BLaER1 treated with 17β-estradiol and CSF1 and Interleukin-3, amounts not matched to agents 10 nM and 100 nM (cell line): ENCODE results near the gene CIB2.

Experiments used
- H3K27ac ChIP-seq, 11 experiments: shearing (Covaris generic); formaldehyde crosslinking; 2 replicates each; pipeline ENCODE4 v1.8.1; 2022
- H3K27me3 ChIP-seq, 11 experiments: shearing (Covaris generic); formaldehyde crosslinking; 2 replicates each; pipeline ENCODE4 v1.8.1; 2022
- H3K36me3 ChIP-seq, 11 experiments: shearing (Covaris generic); formaldehyde crosslinking; 2 replicates each; pipeline ENCODE4 v1.8.1; 2022
- H3K4me1 ChIP-seq, 10 experiments: shearing (Covaris generic); formaldehyde crosslinking; 2 replicates each; pipeline ENCODE4 v1.8.1; 2022
- H3K4me2 ChIP-seq, 11 experiments: shearing (Covaris generic); formaldehyde crosslinking; 2 replicates each; pipeline ENCODE4 v1.8.1; 2022
- H3K4me3 ChIP-seq, 10 experiments: shearing (Covaris generic); formaldehyde crosslinking; 2 replicates each; pipeline ENCODE4 v1.8.1; 2022
- H3K9ac ChIP-seq, 11 experiments: shearing (Covaris generic); formaldehyde crosslinking; 2 replicates each; pipeline ENCODE4 v1.8.1; 2022
- H3K9me3 ChIP-seq, 11 experiments: shearing (Covaris generic); formaldehyde crosslinking; replicated peaks in 1 of 11; 2 replicates each; pipeline ENCODE4 v1.8.1; 2022
- H4K20me1 ChIP-seq, 11 experiments: shearing (Covaris generic); formaldehyde crosslinking; 2 replicates each; pipeline ENCODE4 v1.8.1; 2022
- Cebpa-rat ChIP-seq, 11 experiments: shearing (Covaris generic); IDR thresholded peaks; 2 replicates each; pipeline ENCODE4 v1.8.1; 2022

Gene CIB2

GRCh38 chr15:78087951-78088772 is 43.1 kb downstream of the CIB2 start:
- TF ChIP-seq Cebpa-rat (IDR thresholded peaks at IDR 0.05), result no peak
- Histone ChIP-seq H3K27ac (peak overlapping the region in 2 of 11 experiments; percentile 5 to 33; a peak in 2 of 22 replicates), H3K9me3 (no peaks in the 10 kb centered on the region), H3K9ac (peak overlapping the region in 1 of 11 experiments; percentile 37; a peak in 1 of 22 replicates), H3K27me3 (no peaks in the 10 kb centered on the region), H3K4me2 (peak overlapping the region in 4 of 11 experiments; percentile 32 to 86 (median 79); a peak in 7 of 22 replicates), H3K4me3 (no peak overlapping the region), H4K20me1 (peaks cover 0 to 6% (median 0%) of the 10 kb centered on the region in 11 experiments; a peak in 1 of 22 replicates), H3K36me3 (no peaks in the 10 kb centered on the region), H3K4me1 (peaks cover 15 to 58% (median 23%) of the 10 kb centered on the region in 10 experiments; a peak in 18 of 20 replicates)

GRCh38 chr15:78085928-78086327 is 45.3 kb downstream of the CIB2 start:
- Histone ChIP-seq H3K27ac (no peak overlapping the region), H3K9me3 (no peaks in the 10 kb centered on the region), H4K20me1 (0 out of 22 replicates have a peak, but pooled peaks cover 0 to 6% (median 0%) of the 10 kb centered on the region in 11 experiments), H3K36me3 (no peaks in the 10 kb centered on the region), H3K4me3 (no peak overlapping the region), H3K4me1 (peaks cover 7 to 81% (median 26%) of the 10 kb centered on the region in 10 experiments; a peak in 19 of 20 replicates), H3K4me2 (peak overlapping the region in 1 of 11 experiments; percentile 93; a peak in 1 of 22 replicates), H3K9ac (no peak overlapping the region), H3K27me3 (no peaks in the 10 kb centered on the region)
- no peak for TF ChIP-seq Cebpa-rat (IDR thresholded peaks at IDR 0.05)

- peak overlapping the region; percentile 0 to 93 (median 34); a peak in 14 of 22 replicates for H3K4me2 ChIP-seq
- no peaks in the 10 kb centered on the region for H3K36me3 ChIP-seq
- peak overlapping the region in 3 of 11 experiments; percentile 6 to 31 (median 24); a peak in 1 of 22 replicates for H3K9ac ChIP-seq
- H3K4me3 ChIP-seq, result no peak overlapping the region
- H3K27me3 ChIP-seq, result no peaks in the 10 kb centered on the region
- H3K27ac ChIP-seq, result peak overlapping the region in 3 of 11 experiments; percentile 3 to 56 (median 48); a peak in 4 of 22 replicates
- TF ChIP-seq Cebpa-rat (IDR thresholded peaks at IDR 0.05), result no peak
- H3K9me3 ChIP-seq, result no peaks in the 10 kb centered on the region
- 0 out of 22 replicates have a peak, but pooled peaks cover 0 to 6% (median 0%) of the 10 kb centered on the region in 11 experiments for H4K20me1 ChIP-seq
- peaks cover 7 to 90% (median 26%) of the 10 kb centered on the region in 10 experiments; a peak in 19 of 20 replicates for H3K4me1 ChIP-seq
Measured at GRCh38 chr15:78084449-78084750, 46.8 kb downstream of the CIB2 start.

DNA sequence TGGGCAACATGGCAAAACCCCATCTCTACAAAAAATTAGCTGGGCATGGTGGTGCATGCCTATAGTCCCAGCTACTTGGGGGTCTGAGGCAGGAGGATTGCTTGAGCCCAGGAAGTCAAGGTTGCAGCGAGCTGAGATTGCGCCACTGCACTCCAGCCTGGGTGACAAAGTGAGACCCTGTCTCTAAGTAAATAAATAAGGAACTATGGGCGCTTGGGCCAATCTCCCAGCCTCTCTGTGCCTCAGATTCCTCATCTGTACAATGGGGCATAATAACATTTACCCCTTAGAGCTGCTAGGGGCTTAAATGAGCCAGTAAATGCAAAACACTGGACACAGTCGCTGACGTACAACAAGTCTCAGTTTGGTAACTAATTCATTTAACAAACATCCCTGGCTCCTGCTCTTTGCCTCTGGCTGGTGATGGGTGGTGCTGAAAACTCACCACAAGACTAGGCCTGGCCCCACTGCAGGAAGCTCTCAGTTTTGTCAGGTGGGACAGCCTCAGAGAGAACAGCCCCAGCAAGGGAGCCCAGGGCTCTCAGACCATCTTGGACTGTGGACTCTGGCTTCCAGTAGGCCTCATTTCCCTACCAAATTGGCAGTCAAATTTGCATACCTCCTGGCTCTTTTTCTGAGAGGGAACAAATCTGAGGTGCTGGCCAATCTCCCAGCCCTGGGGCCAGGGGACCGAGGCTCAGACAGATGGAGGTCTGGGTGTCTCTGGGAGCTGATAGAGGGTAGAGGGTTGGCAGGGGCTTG is 47.4 kb downstream of the CIB2 start:
- H3K27ac ChIP-seq, result peak overlapping the region in 3 of 11 experiments; percentile 3 to 56 (median 48); a peak in 4 of 22 replicates
- no peak overlapping the region for H3K4me3 ChIP-seq
- peaks cover 7 to 90% (median 26%) of the 10 kb centered on the region in 10 experiments; a peak in 19 of 20 replicates for H3K4me1 ChIP-seq
- no peaks in the 10 kb centered on the region for H3K27me3 ChIP-seq
- no peaks in the 10 kb centered on the region for H3K36me3 ChIP-seq
- H3K9me3 ChIP-seq, result no peaks in the 10 kb centered on the region
- 0 out of 22 replicates have a peak, but pooled peaks cover 0 to 6% (median 0%) of the 10 kb centered on the region in 11 experiments for H4K20me1 ChIP-seq
- no peak for TF ChIP-seq Cebpa-rat (IDR thresholded peaks at IDR 0.05)
- H3K9ac ChIP-seq, result peak overlapping the region in 3 of 11 experiments; percentile 6 to 31 (median 24); a peak in 1 of 22 replicates
- H3K4me2 ChIP-seq, result peak overlapping the region; percentile 0 to 93 (median 34); a peak in 14 of 22 replicates

- Histone ChIP-seq H3K4me2 (peak overlapping the region in 5 of 11 experiments; percentile 64 to 93 (median 83); a peak in 10 of 22 replicates), H3K4me3 (no peak overlapping the region), H4K20me1 (0 out of 22 replicates have a peak, but pooled peaks cover 0 to 3% (median 0%) of the 10 kb centered on the region in 11 experiments), H3K4me1 (peaks cover 7 to 85% (median 24%) of the 10 kb centered on the region in 10 experiments; a peak in 19 of 20 replicates), H3K27me3 (no peaks in the 10 kb centered on the region), H3K9me3 (no peaks in the 10 kb centered on the region), H3K9ac (no peak overlapping the region), H3K27ac (peak overlapping the region in 3 of 11 experiments; percentile 47 to 52 (median 48); a peak in 5 of 22 replicates), H3K36me3 (no peaks in the 10 kb centered on the region)
- no peak for TF ChIP-seq Cebpa-rat (IDR thresholded peaks at IDR 0.05)
Measured at GRCh38 chr15:78083186-78083585, 48.1 kb downstream of the CIB2 start.

DNA sequence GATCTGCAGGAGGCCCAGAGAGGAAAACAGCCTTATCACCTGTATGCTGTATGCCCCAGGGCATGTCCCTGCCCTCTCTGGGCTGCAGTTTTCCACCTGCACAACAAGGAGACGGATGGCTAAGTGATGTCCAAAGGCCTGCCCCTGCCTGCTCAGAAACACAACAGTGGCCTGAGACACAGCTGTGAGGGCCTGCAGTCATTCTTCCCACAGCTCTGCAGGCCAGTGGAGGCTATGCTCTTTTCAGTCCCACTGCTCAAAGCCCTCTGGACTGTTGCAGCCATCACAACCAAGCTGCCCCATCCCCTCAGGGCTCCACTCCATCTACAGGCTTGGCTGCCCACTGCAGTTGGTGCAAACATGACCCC is 48.5 kb downstream of the CIB2 start:
- TF ChIP-seq Cebpa-rat (IDR thresholded peaks at IDR 0.05), result no peak
- H3K4me2 ChIP-seq, result peak overlapping the region in 8 of 11 experiments; percentile 7 to 93 (median 70); a peak in 12 of 22 replicates
- no peak overlapping the region for H3K4me3 ChIP-seq
- no peaks in the 10 kb centered on the region for H3K27me3 ChIP-seq
- no peaks in the 10 kb centered on the region for H4K20me1 ChIP-seq
- H3K36me3 ChIP-seq, result no peaks in the 10 kb centered on the region
- no peaks in the 10 kb centered on the region for H3K9me3 ChIP-seq
- H3K27ac ChIP-seq, result peak overlapping the region in 4 of 11 experiments; percentile 8 to 52 (median 48); a peak in 7 of 22 replicates
- no peak overlapping the region; a peak in 2 of 22 replicates for H3K9ac ChIP-seq
- H3K4me1 ChIP-seq, result peaks cover 7 to 81% (median 24%) of the 10 kb centered on the region in 10 experiments; a peak in 19 of 20 replicates

DNA sequence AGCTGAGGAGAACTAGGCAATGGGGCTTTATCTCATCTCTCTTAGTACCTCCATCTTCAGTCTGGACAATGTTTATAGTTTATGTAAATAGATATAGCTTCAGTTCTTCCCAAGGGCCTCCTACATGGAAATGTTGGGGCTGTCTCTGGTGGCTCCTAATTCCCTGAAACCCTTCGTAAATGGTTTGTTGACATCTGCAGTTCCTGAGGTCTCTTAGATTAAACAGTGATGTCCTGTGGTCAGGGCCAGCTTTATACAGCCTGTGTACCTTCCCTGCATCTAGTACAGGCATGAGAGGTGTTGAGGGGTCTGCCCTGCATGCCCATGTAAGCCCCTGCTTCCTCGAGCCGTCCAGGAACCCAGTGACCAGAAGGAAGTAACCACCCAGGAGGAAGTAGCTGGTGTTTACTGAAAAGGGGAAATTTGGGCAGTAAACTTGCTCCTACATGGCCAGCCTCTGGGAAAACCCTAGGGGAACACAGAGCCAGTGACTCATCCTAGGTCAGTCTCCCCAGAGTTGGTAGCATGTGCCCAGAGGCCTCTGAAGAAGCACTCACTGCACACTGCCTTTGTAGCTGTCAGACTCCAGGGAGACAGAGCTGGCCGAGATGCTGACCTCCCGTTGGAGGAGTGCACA is 49.0 kb downstream of the CIB2 start:
- Histone ChIP-seq H4K20me1 (no peaks in the 10 kb centered on the region), H3K4me2 (peak overlapping the region in 8 of 11 experiments; percentile 7 to 93 (median 70); a peak in 13 of 22 replicates), H3K4me1 (peaks cover 7 to 76% (median 23%) of the 10 kb centered on the region in 10 experiments; a peak in 19 of 20 replicates), H3K9me3 (no peaks in the 10 kb centered on the region), H3K27me3 (no peaks in the 10 kb centered on the region), H3K27ac (peak overlapping the region in 5 of 11 experiments; percentile 16 to 66 (median 48); a peak in 8 of 22 replicates), H3K4me3 (no peak overlapping the region), H3K36me3 (no peaks in the 10 kb centered on the region), H3K9ac (no peak overlapping the region; a peak in 2 of 22 replicates)
- TF ChIP-seq Cebpa-rat (IDR thresholded peaks at IDR 0.05), result no peak

DNA sequence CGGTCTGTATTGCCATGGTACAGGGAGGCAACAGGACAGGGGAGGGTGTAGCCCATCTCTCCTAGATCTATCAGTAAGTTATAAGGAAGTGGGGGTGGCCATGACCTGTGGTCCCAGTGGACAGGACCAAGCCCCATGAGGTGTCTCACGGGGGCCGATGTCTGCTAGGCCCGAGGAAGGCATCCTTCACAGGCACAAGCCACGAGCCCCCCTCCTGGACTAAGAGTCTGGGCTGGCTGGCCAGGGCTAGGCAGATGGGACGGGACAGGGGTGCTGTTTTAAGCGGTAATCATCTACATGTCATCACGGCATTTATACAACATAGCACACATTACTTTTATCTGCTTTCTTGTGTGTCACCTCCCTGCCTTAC is 51.2 kb downstream of the CIB2 start:
- H4K20me1 ChIP-seq, result peaks cover 0 to 11% (median 0%) of the 10 kb centered on the region in 11 experiments; a peak in 5 of 22 replicates
- no peaks in the 10 kb centered on the region for H3K27me3 ChIP-seq
- peaks cover 26 to 75% (median 41%) of the 10 kb centered on the region in 10 experiments for H3K4me1 ChIP-seq
- peak overlapping the region in 2 of 11 experiments; percentile 48 to 55; a peak in 3 of 22 replicates for H3K4me2 ChIP-seq
- H3K9ac ChIP-seq, result no peak overlapping the region
- no peak for TF ChIP-seq Cebpa-rat (IDR thresholded peaks at IDR 0.05)
- H3K9me3 ChIP-seq, result no peaks in the 10 kb centered on the region
- no peak overlapping the region for H3K4me3 ChIP-seq
- no peak overlapping the region for H3K27ac ChIP-seq
- H3K36me3 ChIP-seq, result peaks cover 0 to 4% (median 0%) of the 10 kb centered on the region in 11 experiments; a peak in 2 of 22 replicates
